HG02973 (cell line): ENCODE results near the gene RBMY1D.
"Not testable (repeated sequence)": the region's sequence is repeated elsewhere in the genome, so short reads cannot be mapped to it uniquely, and the experiment has no call there.

Experiments used
- ATAC-seq: cut with Tn5 transposase; IDR thresholded peaks from one replicate; pipeline ENCODE4 v1.9.1; 2021; ENCODE audit warnings: moderate library complexity; ENCODE audit not compliant: unreplicated experiment

Gene RBMY1D

DNA sequence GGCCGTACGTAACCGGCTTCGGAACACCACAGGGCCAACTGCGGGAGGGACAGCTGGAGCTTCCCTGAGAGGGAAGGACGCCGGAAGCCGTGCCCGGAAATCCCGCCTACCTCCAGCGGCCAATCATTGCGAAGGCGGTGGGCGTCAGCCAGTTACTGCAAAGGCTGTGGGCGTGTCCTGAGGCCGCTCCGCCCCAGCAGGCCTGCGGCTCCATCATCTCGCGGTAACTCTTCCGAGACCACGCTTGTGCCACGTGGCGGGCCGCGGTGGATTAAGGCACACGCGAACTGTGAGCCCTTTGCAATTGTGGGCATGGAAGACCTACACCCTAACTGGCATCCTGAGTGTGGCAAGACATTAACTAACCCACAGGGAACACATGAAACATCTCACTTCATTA, at the start of gene RBMY1D:
RBMY1D (minus strand) TSS at position 101 of the 400 bp plus-strand sequence. CDS start 2,013 bp downstream, outside the sequence.
- not testable (repeated sequence) for ATAC-seq

GRCh38 chrY:21917932-21918331, 23.6 kb upstream of the RBMY1D start, which contains the start of gene RBMY1E:
Gene RBMY1E (minus strand): TSS chrY:21918032. CDS start chrY:21916054, 1,978 bp downstream.
- not testable (repeated sequence) for ATAC-seq

GRCh38 chrY:21869407-21870076, 24.8 kb downstream of the RBMY1D start:
- peak; percentile 95 for ATAC-seq

- no peak for ATAC-seq
These were observed 48.8 kb downstream of the RBMY1D start for GRCh38 chrY:21845481-21845880.

DNA sequence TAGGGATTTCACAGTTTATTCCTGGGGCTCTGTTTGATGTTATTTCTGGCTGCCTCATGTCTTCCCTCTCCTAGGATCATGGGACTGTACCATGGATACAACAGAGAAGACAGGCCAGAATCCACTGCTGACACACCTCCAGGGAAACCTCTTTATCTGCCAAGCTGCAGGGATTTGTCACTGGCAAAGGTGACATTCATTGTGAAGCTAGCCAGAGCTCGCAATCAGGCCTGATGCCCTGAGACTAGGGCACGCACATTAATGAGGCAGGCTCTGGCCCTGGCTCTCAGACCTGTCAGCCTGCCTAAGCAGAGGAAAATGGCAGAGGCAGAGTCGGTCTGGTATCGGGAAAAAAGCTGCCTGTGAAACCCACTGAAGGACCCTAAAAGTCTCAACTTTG, 52.2 kb downstream of the RBMY1D start:
- no peak for ATAC-seq

DNA sequence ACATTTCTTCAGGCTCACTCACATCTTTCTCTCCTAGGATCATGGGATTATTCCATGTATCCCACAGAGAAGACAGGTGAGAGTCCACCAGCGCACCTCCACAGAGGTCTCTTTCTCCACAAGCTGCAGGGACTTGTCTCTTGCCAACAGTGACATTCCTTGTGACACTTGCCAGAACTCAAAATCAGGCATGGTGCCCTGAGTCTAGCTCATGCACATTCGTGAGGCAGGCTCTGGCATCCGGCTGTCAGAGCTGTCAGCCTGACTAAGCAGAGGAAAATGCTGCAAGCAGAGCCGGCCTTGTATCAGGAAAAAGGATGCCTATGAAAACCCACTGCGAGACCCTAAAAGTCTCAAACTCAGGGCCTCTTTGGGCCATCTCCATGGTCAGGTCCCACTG, 54.8 kb downstream of the RBMY1D start:
- no peak for ATAC-seq

- ATAC-seq, result no peak
These were observed 58.0 kb downstream of the RBMY1D start for GRCh38 chrY:21836343-21836742.

- ATAC-seq, result no peak
These were observed 59.3 kb downstream of the RBMY1D start for GRCh38 chrY:21835052-21835451.
